AG09319 (cell line): ENCODE data around the gene MXRA8.

Source experiments
- DNase-seq: peaks from one replicate; pipeline ENCODE4 v3.0.0-alpha.2; 2010; ENCODE audit warnings: low read depth; ENCODE audit errors: extremely low read depth
- TF ChIP-seq, protein P1 (sequence below): IDR thresholded peaks from 2 replicates; pipeline ENCODE4 v1.5.1; 2011; ENCODE audit warnings: low read depth, mild to moderate bottlenecking, inconsistent platforms, low read length, moderate library complexity

Gene MXRA8

GRCh38 chr1:1376551-1377226 is 18.3 kb upstream of the MXRA8 start:
- DNase-seq, result no peak
- TF ChIP-seq, protein P1, sequence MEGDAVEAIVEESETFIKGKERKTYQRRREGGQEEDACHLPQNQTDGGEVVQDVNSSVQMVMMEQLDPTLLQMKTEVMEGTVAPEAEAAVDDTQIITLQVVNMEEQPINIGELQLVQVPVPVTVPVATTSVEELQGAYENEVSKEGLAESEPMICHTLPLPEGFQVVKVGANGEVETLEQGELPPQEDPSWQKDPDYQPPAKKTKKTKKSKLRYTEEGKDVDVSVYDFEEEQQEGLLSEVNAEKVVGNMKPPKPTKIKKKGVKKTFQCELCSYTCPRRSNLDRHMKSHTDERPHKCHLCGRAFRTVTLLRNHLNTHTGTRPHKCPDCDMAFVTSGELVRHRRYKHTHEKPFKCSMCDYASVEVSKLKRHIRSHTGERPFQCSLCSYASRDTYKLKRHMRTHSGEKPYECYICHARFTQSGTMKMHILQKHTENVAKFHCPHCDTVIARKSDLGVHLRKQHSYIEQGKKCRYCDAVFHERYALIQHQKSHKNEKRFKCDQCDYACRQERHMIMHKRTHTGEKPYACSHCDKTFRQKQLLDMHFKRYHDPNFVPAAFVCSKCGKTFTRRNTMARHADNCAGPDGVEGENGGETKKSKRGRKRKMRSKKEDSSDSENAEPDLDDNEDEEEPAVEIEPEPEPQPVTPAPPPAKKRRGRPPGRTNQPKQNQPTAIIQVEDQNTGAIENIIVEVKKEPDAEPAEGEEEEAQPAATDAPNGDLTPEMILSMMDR, result no peak

GRCh38 chr1:1374929-1375662 is 16.7 kb upstream of the MXRA8 start, which contains the start of gene AURKAIP1:
Gene AURKAIP1, minus strand, starts transcription at chr1:1375207. Its CDS starts 451 bp downstream, at chr1:1374756.
- peak; percentile 99 for DNase-seq
- TF ChIP-seq, protein P1, result peak; percentile 37

DNA sequence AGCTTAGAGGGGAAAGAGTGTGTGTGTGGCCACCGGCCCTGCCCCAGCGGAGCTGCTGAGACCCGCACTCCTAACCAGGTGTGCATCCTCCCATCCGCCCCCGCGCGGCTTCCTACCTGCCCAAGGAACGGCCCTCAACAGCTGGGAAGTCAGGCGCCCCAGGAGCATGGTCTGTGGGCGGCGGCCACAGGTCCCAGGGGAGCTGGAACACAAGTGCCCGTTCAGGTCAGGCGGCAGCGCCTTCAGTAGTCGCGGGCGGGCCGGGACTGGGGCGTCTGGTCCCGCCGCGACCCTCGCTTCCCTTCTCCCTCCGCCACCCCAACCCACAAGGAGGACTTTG is 16.2 kb upstream of the MXRA8 start:
- no peak for DNase-seq
- TF ChIP-seq, protein P1, result no peak

DNA sequence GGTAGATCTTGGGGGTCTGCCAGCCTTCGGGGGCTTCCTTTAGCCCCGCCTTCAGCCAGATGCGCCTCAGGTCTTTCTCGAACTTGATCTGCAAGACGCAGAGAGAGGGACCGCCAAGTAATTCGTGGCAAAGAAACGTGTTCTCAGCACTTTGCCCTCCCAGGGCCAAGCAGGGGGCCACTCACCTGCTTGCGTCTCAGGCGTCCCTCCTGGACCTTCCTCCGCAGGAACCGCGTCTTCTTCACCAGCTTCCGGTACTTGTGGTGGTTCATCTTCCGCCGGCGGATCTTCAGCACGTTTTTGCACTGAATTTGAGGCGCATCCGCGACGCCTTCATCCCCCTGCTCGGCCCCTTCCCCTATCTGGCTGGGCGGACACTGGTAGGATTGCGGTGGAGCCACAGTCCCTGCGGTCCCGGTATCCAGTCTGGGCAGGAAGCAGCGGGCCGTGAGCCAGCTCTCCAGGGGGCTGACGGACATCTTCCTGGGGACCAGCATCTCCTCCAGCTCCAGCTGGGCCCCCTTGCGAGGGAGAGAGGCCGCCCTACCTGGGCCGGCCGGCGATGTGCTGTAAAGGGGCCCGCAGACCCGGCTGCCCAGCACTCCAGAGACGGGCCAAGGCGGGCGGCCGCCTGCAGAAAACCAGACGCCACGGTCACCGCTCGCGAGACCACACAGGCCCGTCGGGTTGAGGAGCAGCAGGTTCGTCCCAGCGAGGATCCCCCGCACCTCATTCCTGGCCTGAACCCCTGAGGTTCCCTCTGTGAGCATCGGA is 15.6 kb upstream of the MXRA8 start:
- TF ChIP-seq, protein P1, result no peak
- no peak for DNase-seq

DNA sequence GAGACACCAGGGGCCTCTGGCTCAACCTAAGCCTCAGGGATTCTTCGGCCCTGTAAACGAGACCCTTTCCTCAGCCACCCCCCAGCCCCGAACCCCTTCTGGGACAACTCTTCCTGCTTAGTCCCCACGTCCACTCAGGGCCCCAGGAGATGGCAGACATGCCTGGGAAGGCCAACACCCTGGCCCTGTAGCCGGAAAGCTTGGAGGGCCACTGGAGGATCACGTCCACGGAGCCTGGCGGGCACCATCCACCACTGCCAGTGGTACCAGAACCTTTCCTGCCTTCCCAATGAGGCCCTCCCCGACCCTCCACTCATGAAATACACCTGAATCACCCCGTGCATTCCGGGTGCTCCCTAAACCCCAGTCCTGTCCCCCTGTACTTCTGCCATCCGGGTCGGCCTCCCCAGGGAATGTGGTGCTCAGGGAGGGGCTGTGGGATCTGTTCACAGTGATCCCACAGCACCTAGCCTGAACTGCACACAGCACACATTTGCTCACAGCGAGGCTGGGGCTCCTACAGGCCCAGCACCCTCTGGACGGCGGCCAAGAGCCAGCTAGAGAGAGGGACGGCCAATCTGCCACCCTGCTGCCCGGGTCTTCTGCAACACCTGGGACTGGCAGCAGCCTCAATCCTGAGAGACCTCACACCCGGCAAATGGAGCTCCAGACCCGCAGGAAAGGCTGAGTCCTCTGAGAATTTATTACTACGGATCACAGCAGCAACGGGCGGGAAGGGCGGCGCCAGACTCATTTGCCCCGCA is 14.9 kb upstream of the MXRA8 start:
- TF ChIP-seq, protein P1, result no peak
- no peak for DNase-seq

DNA sequence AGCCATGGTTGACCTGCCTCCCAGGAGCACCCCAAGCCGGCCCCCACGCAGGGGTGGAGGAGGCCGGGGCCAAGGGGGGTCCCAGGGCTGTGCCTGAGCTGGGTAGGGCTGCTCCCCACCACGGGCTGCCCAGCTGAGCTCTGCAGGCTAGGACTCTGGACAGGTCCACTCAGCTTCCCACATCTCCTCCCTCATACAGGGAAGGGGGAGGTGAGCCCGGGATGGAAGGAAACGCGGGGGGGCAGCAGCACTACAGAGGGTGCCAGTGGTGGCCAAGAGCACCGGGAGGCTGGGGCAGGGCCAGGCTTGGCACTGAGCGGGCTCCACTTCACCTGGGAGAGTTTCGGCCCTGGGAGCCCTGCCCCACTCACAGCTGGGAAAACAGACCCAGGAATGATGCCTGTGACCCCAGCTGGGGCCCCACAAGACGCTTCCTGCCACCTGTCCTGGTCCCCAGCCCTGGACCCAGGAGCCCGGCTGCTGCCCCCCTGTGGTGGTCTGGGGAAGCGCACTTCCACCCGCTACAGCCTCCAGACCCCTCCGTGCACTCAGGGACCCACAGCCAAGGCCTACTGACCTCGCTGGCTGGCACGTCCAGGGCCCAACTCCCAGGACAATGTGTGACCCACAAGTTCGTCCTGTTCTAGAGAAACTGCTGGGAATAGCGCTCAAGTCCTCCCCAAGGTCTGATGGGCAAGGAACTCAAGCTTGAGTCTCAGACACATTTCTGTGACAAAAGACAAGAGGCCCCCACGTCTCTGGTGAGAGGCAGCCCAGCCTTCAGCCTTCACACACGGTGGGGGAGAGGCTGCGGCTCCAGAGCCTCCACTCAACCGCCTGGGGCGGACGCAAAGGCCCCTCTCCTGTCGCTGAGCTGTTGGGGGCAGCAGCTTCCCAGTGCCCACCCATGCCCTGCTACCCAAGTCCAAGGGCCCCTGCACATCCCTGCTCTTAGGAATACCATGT is 13.7 kb upstream of the MXRA8 start:
- DNase-seq, result no peak
- TF ChIP-seq, protein P1, result peak; percentile 93
